GM21390 (cell line): ENCODE results near the gene PVALB.
A peak's percentile ranks its signal among the peaks of the same experiment; 100 is the strongest.

Experiments
- ATAC-seq: cut with Tn5 transposase; IDR thresholded peaks from one replicate; pipeline ENCODE4 v1.9.1; 2021; ENCODE audit not compliant: unreplicated experiment

PVALB gene

DNA sequence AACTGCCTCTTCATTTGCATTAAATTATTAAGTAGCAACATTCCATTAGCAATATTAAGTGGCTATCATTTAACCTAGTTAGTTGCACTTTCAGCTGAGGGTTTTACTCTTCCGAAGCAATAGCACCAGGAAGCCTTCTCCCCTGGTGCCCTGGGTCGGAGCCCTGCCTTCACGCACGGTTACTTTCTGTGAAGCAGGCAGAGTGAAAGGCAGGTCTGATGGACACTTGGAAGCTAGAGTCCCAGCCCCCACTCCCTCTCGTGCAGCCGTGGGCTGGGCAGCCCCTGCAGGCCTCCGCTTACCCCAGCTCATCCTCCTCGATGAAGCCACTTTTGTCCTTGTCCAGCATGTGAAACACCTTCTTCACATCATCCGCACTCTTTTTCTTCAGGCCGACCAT lies 2.0 kb downstream of the PVALB start:
- no peak for ATAC-seq

- ATAC-seq, result no peak
Observed at GRCh38 chr22:36811094-36811800, 5.6 kb downstream of the PVALB start.

DNA sequence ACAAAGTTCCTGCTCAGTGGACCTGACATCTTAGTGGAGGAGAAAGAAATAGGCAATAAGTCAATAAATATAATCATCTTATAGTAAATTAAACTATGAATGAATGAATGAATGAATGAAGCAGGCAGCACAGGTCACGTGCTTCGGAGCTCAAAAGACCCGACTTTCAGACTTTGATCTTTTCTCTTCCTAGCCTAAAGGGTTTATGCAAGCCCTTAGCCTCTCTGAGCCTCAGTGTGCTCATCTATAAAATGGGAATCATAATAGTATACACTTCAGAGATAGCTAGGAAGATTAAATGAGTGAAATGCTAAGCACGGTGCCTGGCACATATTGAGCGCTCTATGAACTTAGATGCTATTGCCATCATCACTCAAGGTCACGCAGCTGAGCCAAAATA lies 7.5 kb downstream of the PVALB start:
- no peak for ATAC-seq

DNA sequence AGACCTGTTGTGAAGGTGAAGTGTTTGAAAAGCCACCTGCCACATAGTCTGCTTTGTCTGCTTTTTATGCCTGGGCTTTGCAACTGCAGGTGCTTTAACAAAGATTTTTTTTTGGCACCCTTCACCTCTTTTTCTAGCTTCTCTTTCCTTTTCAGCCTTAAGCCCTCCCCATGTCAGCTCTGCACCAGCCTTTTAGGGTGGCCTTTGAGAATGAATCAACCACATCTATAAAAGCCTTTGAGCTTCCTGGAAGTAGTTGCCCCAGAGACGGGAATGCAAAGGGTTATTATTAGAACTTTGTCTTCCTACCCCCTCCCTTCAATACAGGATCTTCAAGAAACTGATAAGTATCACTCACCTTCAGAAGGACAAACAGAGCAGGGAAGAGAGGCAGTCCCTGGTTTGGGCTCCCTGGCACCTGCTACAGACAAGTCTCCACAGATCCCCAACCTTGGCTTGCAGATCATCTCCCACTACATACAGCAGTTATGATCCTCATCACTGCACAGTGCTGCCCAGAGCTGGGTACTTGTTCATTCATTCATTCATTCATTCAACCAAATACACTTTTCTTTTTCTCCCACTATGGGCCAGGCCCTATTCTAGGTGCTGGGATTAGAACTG lies 8.0 kb downstream of the PVALB start:
- ATAC-seq, result no peak

- no peak for ATAC-seq
Observed at GRCh38 chr22:36807627-36808026, 9.2 kb downstream of the PVALB start.

DNA sequence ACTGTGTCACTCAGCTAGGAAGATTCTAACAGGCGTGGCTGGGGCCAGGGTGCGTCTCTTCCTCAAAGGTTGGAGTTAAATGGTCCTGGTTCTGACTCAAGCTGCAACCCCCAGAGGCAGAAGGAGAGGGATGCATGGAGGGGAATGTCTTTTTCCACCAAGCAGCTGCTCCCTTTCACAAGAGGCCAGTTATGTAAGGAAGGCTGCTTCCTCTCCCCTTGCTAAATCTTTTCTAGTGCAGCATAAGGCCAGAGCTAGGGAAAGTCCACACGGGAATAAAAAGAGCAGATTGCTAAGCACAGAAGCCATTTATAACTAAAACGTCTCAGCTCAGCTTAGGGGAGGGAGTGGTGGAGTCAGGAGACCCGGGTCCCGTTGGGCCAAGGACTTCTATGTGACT lies 10.0 kb downstream of the PVALB start:
- ATAC-seq, result no peak

GRCh38 chr22:36803358-36803757 lies 13.5 kb downstream of the PVALB start:
- ATAC-seq, result no peak

DNA sequence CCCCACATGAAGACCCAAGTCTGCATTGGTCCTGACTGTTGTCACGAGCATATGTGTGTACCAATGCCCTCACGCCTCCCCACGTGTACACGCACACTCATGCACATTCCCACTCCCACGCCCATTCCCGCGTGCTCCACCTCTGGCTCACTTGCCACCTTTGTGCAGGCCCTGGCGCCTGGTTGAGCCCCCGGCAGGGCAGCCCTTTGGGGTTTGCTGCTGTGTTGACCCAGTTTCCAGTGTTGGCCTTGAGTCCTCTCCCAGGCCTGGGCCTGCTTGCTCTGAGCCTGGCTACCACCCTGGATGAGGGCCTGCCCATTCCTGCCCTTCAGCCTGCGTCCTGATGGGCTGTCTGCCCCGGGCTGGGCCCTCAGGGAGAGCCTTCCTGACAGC lies 18.2 kb downstream of the PVALB start:
- no peak for ATAC-seq

DNA sequence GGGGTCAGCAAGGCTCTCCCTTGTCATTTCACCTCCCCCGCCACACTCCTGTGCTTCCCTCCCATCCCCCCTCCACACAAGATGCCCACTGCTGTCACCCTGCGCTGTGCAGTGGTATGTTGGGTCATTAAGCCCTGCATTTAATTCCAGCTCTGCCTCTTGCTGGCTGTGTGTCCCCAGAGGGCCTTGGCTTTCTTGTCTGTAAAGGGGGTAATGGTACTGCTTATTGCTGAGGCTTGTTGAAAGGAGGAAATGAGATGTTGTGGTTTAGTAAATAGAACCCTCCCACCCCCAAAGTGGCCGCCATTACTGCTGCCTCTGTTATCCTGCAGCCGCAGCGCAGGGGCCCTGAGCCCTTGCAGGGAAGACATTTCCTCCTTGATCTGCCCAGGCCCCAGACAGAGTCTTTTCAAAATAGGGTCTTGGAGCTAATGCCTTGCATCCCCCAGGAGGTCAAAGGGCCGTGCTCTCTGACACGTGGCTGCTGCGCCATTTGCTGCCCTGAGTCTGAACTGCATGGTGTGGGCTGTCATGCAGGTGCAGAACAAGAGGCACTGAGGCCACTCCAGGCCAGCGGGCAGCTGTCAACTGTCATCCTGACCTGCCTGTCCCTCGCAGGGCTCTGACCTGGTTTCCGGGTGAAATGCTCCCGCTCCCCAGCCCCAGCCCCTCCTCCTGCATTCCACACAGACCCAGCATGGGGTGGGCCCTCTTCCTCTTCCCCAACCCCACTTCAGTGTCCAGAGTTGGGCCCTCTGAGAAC lies 18.7 kb downstream of the PVALB start:
- no peak for ATAC-seq

GRCh38 chr22:36797374-36797773 lies 19.5 kb downstream of the PVALB start:
- no peak for ATAC-seq

DNA sequence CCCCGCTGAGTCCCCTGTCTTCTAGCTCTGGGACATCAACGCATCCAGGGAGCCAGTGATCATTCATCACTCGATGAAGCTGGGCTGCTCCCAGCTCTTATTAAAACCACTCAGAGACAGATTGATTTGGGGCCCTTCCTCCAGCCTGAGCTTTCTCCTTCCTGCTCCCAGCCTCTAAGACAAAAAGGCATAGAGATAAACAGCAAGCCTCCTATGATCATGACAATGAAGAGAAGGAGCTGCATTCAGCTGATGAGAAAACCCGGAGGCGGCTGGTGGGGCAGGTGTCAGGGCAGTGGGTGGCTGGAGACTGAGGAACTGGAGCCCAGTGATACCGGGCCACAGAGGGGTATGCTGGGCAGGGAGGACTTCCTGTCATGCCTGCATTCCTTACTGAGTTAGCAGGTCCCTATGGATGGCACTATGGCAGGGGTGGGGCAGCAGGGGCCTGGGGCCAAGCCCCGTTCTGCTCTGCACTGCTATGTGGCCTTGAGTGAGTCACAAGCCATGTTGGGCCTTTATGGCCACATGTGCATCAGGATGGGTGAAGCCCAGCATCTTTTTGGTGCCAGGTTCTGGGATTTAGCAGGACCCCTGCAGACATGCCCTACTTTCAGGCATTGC lies 20.2 kb downstream of the PVALB start:
- ATAC-seq, result no peak

DNA sequence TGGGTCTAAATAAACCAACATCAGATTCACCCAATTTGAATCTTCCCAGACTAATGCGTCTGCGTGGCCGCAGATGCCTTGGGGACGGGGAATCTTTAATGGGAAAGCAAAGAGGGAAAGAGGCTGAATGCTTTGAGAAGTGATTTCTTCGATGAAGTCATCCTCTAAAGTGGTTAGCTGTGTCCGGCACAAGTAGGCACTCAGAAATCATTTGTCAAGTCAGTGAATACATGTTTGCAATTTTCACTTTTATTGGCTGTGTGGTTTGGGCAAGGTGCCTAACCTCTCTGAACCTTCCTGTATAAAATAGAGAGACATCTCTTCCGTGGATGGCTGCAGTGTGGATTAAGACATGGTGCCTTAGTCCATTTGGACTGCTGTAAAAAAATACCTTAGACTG lies 21.2 kb downstream of the PVALB start:
- ATAC-seq, result no peak

- no peak for ATAC-seq
Observed at GRCh38 chr22:36790648-36791047, 26.2 kb downstream of the PVALB start.

- no peak for ATAC-seq
Observed at GRCh38 chr22:36787204-36787988, 29.4 kb downstream of the PVALB start.

GRCh38 chr22:36783743-36784142 lies 33.1 kb downstream of the PVALB start:
- ATAC-seq, result no peak

DNA sequence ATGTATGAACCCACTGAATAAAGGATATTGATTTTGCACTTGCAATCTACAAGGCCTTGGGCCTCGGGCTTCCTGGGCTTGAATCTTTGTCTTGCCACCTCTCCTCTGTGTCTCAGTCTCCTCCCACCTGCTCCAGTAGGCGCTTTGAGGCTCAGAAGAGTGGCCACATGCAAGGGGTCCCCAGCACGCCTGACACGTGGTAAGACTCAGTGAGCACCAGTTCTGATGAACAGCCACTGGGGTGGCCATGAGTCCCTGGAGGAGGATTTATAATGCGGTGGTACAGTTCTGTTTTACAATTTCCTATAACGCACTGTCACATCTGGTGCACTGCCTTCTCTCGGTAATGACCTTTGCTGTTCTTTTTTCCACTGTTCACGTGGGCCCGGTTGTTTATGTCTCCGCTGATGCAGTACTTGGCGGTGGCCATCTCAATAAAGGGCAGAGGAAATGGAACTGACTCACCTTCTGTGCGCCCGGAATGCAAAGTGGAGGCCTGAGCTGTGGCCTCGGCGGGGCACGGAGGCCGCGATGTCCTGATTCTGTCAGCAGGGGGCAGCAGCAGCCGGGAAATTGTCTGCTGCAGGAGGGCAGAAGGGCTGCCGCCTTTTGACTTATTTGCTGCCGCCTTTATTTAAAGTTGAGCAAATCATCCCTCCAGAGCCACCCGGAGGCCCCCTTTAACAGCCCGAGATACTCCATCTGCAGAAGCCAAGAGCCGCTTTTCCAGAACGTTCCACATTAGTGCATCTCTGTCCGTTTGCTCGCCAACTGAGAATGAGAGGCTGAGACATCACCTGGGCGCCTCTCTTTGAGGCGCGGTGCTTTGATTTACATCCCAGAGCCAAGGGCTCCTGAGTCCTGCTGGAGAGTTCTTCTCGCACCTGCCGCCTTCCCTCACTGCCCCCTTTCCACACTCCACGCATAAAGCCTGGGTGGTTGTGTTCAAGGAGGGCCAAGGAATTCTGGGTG lies 34.9 kb downstream of the PVALB start:
- no peak for ATAC-seq

DNA sequence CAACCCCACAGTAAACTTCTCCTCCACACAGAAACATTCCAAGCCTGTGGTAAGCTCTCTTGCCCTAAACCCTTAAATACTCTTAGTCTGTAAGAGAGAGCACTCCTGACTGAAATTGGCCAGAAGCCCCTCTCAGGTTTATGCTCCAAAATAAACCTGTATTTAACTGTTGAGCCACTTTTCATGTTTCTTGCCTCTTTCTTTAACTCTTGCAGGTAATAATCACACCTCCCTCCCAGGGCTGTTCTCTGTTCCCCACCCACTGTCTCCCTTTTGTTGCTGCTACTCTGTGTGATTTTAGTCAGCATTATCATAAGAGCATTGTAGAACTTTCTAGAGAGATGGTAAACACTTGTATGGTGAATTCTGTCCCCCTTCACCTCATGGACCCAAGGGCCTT lies 38.8 kb downstream of the PVALB start:
- ATAC-seq, result no peak

GRCh38 chr22:36776722-36777121 lies 40.1 kb downstream of the PVALB start:
- no peak for ATAC-seq

- peak; percentile 87 for ATAC-seq
Observed at GRCh38 chr22:36775964-36776669, 40.7 kb downstream of the PVALB start, which contains the start of gene IFT27. Gene IFT27, minus strand, starts transcription at chr22:36776119. Its CDS starts 412 bp downstream, at chr22:36775707.
